K562 (cell line): Measurements from ENCODE around the gene LDLR. TPM values are rescaled to one million over a fixed set of nuclear protein-coding genes. Genes with fewer than 3 reads are reported as not detected.

Experiments
- ATAC-seq: fragments of 200-7000 bp; cut with Tn5 transposase; 3 replicates; pipeline ENCODE4 v1.9.1; 2020; ENCODE audit warnings: moderate library complexity
- BruUV-seq: library from RNA; stranded (reverse); fragments of 400-500 nt; replicated peaks from 2 replicates; lab custom pipeline; 2021; lab: Mats Ljungman, UMichigan
- CTCF ChIA-PET: fragments of 300-600 bp; formaldehyde crosslinking; extraction: SDS; loops from one replicate; lab custom pipeline; 2021; ENCODE audit warnings: low intra/inter-chr PET ratio; lab: Yijun Ruan, JAX
- POLR2A ChIA-PET: fragments of 300-600, 350-650 bp; sonication (Branson Sonifier 250); formaldehyde crosslinking; extraction: SDS; loops from one replicate; lab custom pipeline; 2021; ENCODE audit warnings: antibody characterized with exemption, inconsistent platforms; lab: Yijun Ruan, JAX
- DNase-seq, 4 experiments: peaks; one replicate each; pipeline versions ENCODE4 v3.0.0 to v3.0.0-alpha.2; 2011 to 2018; ENCODE audit warnings: low spot score in 3 of 4, mixed read lengths in 3 of 4; ENCODE audit errors: extremely low read depth in 1 of 4
- FAIRE-seq: peaks from 2 replicates; lab custom pipeline; 2011; peaks lifted over from hg19 to GRCh38; lab: Jason Lieb, UNC
- H2AFZ ChIP-seq: 2 replicates; pipeline ENCODE4 v1.6.0; 2011; ENCODE audit warnings: low read depth, low read length, control low read depth, inconsistent platforms
- H3K27ac ChIP-seq: fragments of 200-600 bp; 3 replicates; pipeline ENCODE4 v1.8.0; 2011; ENCODE audit warnings: low read depth, mild to moderate bottlenecking, control low read depth, inconsistent platforms, low read length, moderate library complexity, mixed read lengths; ENCODE audit errors: extremely low read depth
- H3K27me3 ChIP-seq, 2 experiments: fragments of 300-600 bp in 1 of 2; 2 replicates in 1 of 2; 3 replicates in 1 of 2; pipeline versions ENCODE4 v1.6.0 to v1.8.0; 2011; ENCODE audit warnings: inconsistent platforms in 2 of 2, low read length in 2 of 2, mild to moderate bottlenecking in 1 of 2, mixed read lengths in 1 of 2, moderate library complexity in 1 of 2; ENCODE audit not compliant: control insufficient read depth in 2 of 2, insufficient read depth in 2 of 2
- H3K36me3 ChIP-seq: fragments of 300-600 bp; 3 replicates; pipeline ENCODE4 v1.8.0; 2011; ENCODE audit warnings: mild to moderate bottlenecking, low read length, inconsistent platforms; ENCODE audit not compliant: control insufficient read depth, insufficient read depth
- H3K4me1 ChIP-seq, 2 experiments: fragments of 200-600 bp in 1 of 2; replicated peaks in 1 of 2; 2 replicates in 1 of 2; 3 replicates in 1 of 2; pipeline versions ENCODE4 v1.5.1 to v1.8.0; 2011; ENCODE audit warnings: inconsistent platforms in 2 of 2, low read length in 2 of 2, mild to moderate bottlenecking in 1 of 2, mixed read lengths in 1 of 2, moderate library complexity in 1 of 2; ENCODE audit not compliant: control insufficient read depth in 2 of 2, insufficient read depth in 2 of 2
- H3K4me2 ChIP-seq: 2 replicates; pipeline ENCODE4 v1.6.1; 2011; ENCODE audit warnings: low read length, control low read depth, inconsistent platforms, mixed read lengths; ENCODE audit not compliant: insufficient read depth
- H3K4me3 ChIP-seq: fragments of 200-600 bp; sonication (generic), shearing (Covaris generic); 2 replicates; pipeline ENCODE4 v1.5.1; 2016; ENCODE audit warnings: control low read depth, inconsistent platforms
- H3K79me2 ChIP-seq: fragments of 200-600 bp; 3 replicates; pipeline ENCODE4 v1.8.0; 2011; ENCODE audit warnings: low read length, inconsistent platforms; ENCODE audit not compliant: control insufficient read depth, insufficient read depth
- H3K9ac ChIP-seq, 2 experiments: 2 replicates each; pipeline versions ENCODE4 v1.6.0 to v1.6.1; 2011; ENCODE audit warnings: low read depth in 2 of 2, low read length in 2 of 2, control low read depth in 1 of 2, inconsistent platforms in 1 of 2, mild to moderate bottlenecking in 1 of 2, mixed read lengths in 1 of 2; ENCODE audit not compliant: insufficient read depth in 1 of 2
- H3K9me1 ChIP-seq: one replicate; pipeline ENCODE4 v1.6.0; 2011; ENCODE audit warnings: inconsistent platforms, mild to moderate bottlenecking, low read length, moderate library complexity; ENCODE audit not compliant: control insufficient read depth, insufficient read depth
- H3K9me3 ChIP-seq: replicated peaks from 2 replicates; pipeline ENCODE4 v1.5.1; 2011; ENCODE audit warnings: low read depth, low read length, inconsistent platforms; ENCODE audit not compliant: control insufficient read depth, insufficient read depth
- H4K20me1 ChIP-seq: replicated peaks from 2 replicates; pipeline ENCODE4 v1.6.1; 2011; ENCODE audit warnings: low read length, inconsistent platforms, mixed read lengths; ENCODE audit not compliant: control insufficient read depth, insufficient read depth
- E2F6 ChIP-seq, 2 experiments: IDR thresholded peaks; 2 replicates each; pipeline ENCODE4 v1.6.1; 2011; ENCODE audit warnings: borderline replicate concordance in 1 of 2, control low read depth in 1 of 2, low read depth in 1 of 2, low read length in 1 of 2, mild to moderate bottlenecking in 1 of 2, mixed read lengths in 1 of 2, moderate library complexity in 1 of 2; ENCODE audit not compliant: insufficient read depth in 1 of 2, insufficient read length in 1 of 2, poor library complexity in 1 of 2, severe bottlenecking in 1 of 2; ENCODE audit errors: extremely low read depth in 1 of 2
- POLR2G ChIP-seq: fragments of 200-400 bp; formaldehyde crosslinking; IDR thresholded peaks from 2 replicates; pipeline ENCODE4 v1.6.1; 2017; ENCODE audit warnings: low read depth, mild to moderate bottlenecking, antibody characterized with exemption, low read length, moderate library complexity
- WGBS: fragments of 100-300 bp; shearing (Covaris generic); methylation state at CpG from one replicate; pipeline ENCODE4 v1.1.6; 2016; ENCODE audit warnings: low coverage, mixed read lengths; ENCODE audit not compliant: insufficient coverage; ENCODE audit errors: missing lambda C conversion rate; 5-methylcytosine and 5-hydroxymethylcytosine counted together
- in situ Hi-C: fragments of 300-500 bp; cut with MboI; formaldehyde crosslinking; loops from 4 replicates; pipeline ENCODE4 v1.15.0; 2018; ENCODE audit warnings: inconsistent platforms, mixed read lengths
- intact Hi-C: fragments of 100-400 bp; cut with micrococcal nuclease; formaldehyde crosslinking; loops from 2 replicates; pipeline ENCODE4 v1.14.2; 2022
- polyA plus RNA-seq, 8 experiments: library from polyadenylated mRNA; depleted of rRNA in 4 of 8; stranded (reverse) in 5 of 8; unstranded in 3 of 8; fragments of >200 nt; fragmentation: Nextera tagmentation in 2 of 8; fragmentation: Illumina TruSeq in 1 of 8; extraction: Ambion mirVana in 2 of 8; extraction: Trizol in 1 of 8; gene quantifications; 2 replicates each; pipeline versions ENCODE4 v1.2.1 to v1.2.3, GENCODE V29; 2011 to 2014; ENCODE audit warnings: inconsistent platforms in 1 of 8, missing spikeins in 1 of 8
- total RNA-seq, 7 experiments: library from RNA; depleted of rRNA in 6 of 7; stranded (reverse); fragments of >200 nt in 6 of 7; fragmentation: Illumina TruSeq in 2 of 7; extraction: Trizol in 2 of 7; gene quantifications; 2 replicates each; pipeline versions ENCODE4 v1.2.1 to v1.2.3, GENCODE V29; 2011 to 2021; ENCODE audit warnings: low replicate concordance in 1 of 7

LDLR gene
- total and polyA plus RNA-seq, 9 of the 15 experiments (the other 6 are each of a cell fraction or from before 2014, with no cell fraction given), result 19.9 to 114 (median 56.3) TPM

- DNase-seq, result no peak
- H3K36me3 ChIP-seq, result peaks cover 66% of the 10 kb centered on the region; the same call in 2 of the 3 replicates
- ChIA-PET POLR2A (interaction anchor here (0.6 to 1.5 kb wide), 4 partner anchors 9 to 33 kb away, joined by 3 to 7 read pairs (median 4); no protein-coding TSS in a partner anchor), CTCF (no interaction called here)
- in situ Hi-C loops (no loop called here), intact Hi-C loops (no loop called here)
- no peak for ATAC-seq
- no peaks in the 10 kb centered on the region for H3K9me1 ChIP-seq
- H3K4me1 ChIP-seq, result peaks cover 0 to 22% of the 10 kb centered on the region in 2 experiments; a peak in 4 of 5 replicates
- H3K9ac ChIP-seq, result no peak overlapping the region; a peak in 1 of 4 replicates
- BruUV-seq, result no TSS peak
- H3K27ac ChIP-seq, result no peak overlapping the region
- H3K9me3 ChIP-seq, result no peaks in the 10 kb centered on the region
- TF ChIP-seq E2F6 (IDR thresholded peaks at IDR 0.05; ENCODE audit: borderline replicate concordance in 1 of 2, extremely low read depth in 1 of 2, insufficient read depth in 1 of 2, insufficient read length in 1 of 2, low read depth in 1 of 2, low read length in 1 of 2, poor library complexity in 1 of 2, severe bottlenecking in 1 of 2) (no peak), POLR2G (peak; percentile 56)
- H2AFZ ChIP-seq, result no peak overlapping the region
- H3K4me2 ChIP-seq, result no peak overlapping the region
- no peak overlapping the region for H3K4me3 ChIP-seq
- FAIRE-seq, result no peak
- no peaks in the 10 kb centered on the region; the same call in 1 of the 2 replicates for H4K20me1 ChIP-seq
- WGBS, result 94% methylated on average over 26 of the region's 43 CpGs
- no peaks in the 10 kb centered on the region for H3K79me2 ChIP-seq
- H3K27me3 ChIP-seq, result no peaks in the 10 kb centered on the region
These were observed 29.5 kb upstream of the LDLR start for GRCh38 chr19:11059511-11060358.
